Skeletal muscle tissue (tissue), 4 donors: ENCODE data around the gene PIGB. TPM values are rescaled to one million over a fixed set of nuclear protein-coding genes. Genes with fewer than 3 reads are reported as not detected.
"Not testable (repeated sequence)": the region's sequence is repeated elsewhere in the genome, so short reads cannot be mapped to it uniquely, and the experiment has no call there.

Experiments
- H3K27ac ChIP-seq: one replicate; pipeline ENCODE4 v1.7.0; 2013; ENCODE audit warnings: mild to moderate bottlenecking, low read depth, low read length, inconsistent platforms
- H3K27me3 ChIP-seq, 3 donors: one replicate each; pipeline ENCODE4 v1.7.0; 2013; ENCODE audit warnings: low read length in 3 of 3; ENCODE audit not compliant: control insufficient read depth in 3 of 3, insufficient read depth in 3 of 3
- H3K36me3 ChIP-seq, 3 donors: one replicate each; pipeline ENCODE4 v1.7.0; 2013; ENCODE audit warnings: low read length in 3 of 3; ENCODE audit not compliant: control insufficient read depth in 3 of 3, insufficient read depth in 3 of 3
- H3K4me1 ChIP-seq, 3 donors: one replicate each; pipeline ENCODE4 v1.7.0; 2013; ENCODE audit warnings: low read length in 3 of 3, mild to moderate bottlenecking in 3 of 3; ENCODE audit not compliant: control insufficient read depth in 3 of 3, insufficient read depth in 3 of 3
- H3K4me3 ChIP-seq, 3 donors: one replicate each; pipeline ENCODE4 v1.7.0; 2013; ENCODE audit warnings: low read length in 3 of 3
- H3K9ac ChIP-seq, 3 donors: one replicate each; pipeline ENCODE4 v1.7.0; 2013; ENCODE audit warnings: low read length in 3 of 3, mild to moderate bottlenecking in 3 of 3, moderate library complexity in 2 of 3, low read depth in 1 of 3
- H3K9me3 ChIP-seq, 3 donors: one replicate each; pipeline ENCODE4 v1.7.0; 2013; ENCODE audit warnings: low read length in 3 of 3; ENCODE audit not compliant: control insufficient read depth in 3 of 3
- total RNA-seq: library from RNA; depleted of rRNA; stranded (reverse); fragments of >200 nt; gene quantifications from one replicate; pipeline ENCODE4 v1.2.3, GENCODE V29; 2014
- donor health status: Osteomylitis.

PIGB gene
- 5.2 TPM for total RNA-seq

- Histone ChIP-seq H3K4me3 (peak within 1 kb of the TSS; percentile 89 to 97 (median 95)), H3K27ac (peak within 1 kb of the TSS; percentile 85), H3K36me3 (peaks cover 0 to 2% (median 0%) of the 10 kb centered on the region in 3 donors), H3K9me3 (no peaks in the 10 kb centered on the region), H3K9ac (peak within 1 kb of the TSS; percentile 89 to 98 (median 97)), H3K4me1 (peaks cover 0 to 8% (median 5%) of the 10 kb centered on the region in 3 donors), H3K27me3 (no peaks in the 10 kb centered on the region)
Measured at GRCh38 chr15:55318588-55319494, at the start of gene PIGB, which contains the start of gene PIGBOS1. Gene PIGB, plus strand, starts transcription at chr15:55319222. Its CDS starts 29 bp downstream, at chr15:55319251. Gene PIGBOS1, minus strand, starts transcription at chr15:55319123. Its CDS starts 1,331 bp downstream, at chr15:55317792.

- Histone ChIP-seq H3K27ac (no peak overlapping the region), H3K4me3 (no peak overlapping the region), H3K9me3 (no peaks in the 10 kb centered on the region), H3K36me3 (no peaks in the 10 kb centered on the region), H3K27me3 (no peaks in the 10 kb centered on the region), H3K9ac (no peak overlapping the region), H3K4me1 (no peaks in the 10 kb centered on the region)
Measured at GRCh38 chr15:55270291-55270690, 48.7 kb upstream of the PIGB start.

- H3K9ac ChIP-seq: no peak overlapping the region
- H3K27ac ChIP-seq: no peak overlapping the region
- H3K36me3 ChIP-seq: no peaks in the 10 kb centered on the region
- H3K4me3 ChIP-seq: no peak overlapping the region
- no peaks in the 10 kb centered on the region for H3K9me3 ChIP-seq
- H3K4me1 ChIP-seq: no peaks in the 10 kb centered on the region
- no peaks in the 10 kb centered on the region for H3K27me3 ChIP-seq
Measured at GRCh38 chr15:55276324-55276723, 42.7 kb upstream of the PIGB start.

GRCh38 chr15:55277116-55277564, 41.9 kb upstream of the PIGB start:
- Histone ChIP-seq H3K9ac (no peak overlapping the region), H3K27me3 (no peaks in the 10 kb centered on the region), H3K36me3 (no peaks in the 10 kb centered on the region), H3K4me1 (no peaks in the 10 kb centered on the region), H3K9me3 (no peaks in the 10 kb centered on the region), H3K4me3 (no peak overlapping the region), H3K27ac (no peak overlapping the region)

- Histone ChIP-seq H3K4me1 (no peaks in the 10 kb centered on the region), H3K27ac (no peak overlapping the region), H3K9me3 (no peaks in the 10 kb centered on the region), H3K36me3 (no peaks in the 10 kb centered on the region), H3K4me3 (no peak overlapping the region), H3K9ac (no peak overlapping the region), H3K27me3 (no peaks in the 10 kb centered on the region)
Measured at GRCh38 chr15:55277715-55278114, 41.3 kb upstream of the PIGB start.

GRCh38 chr15:55279100-55279745, 39.8 kb upstream of the PIGB start:
- H3K9ac ChIP-seq: no peak overlapping the region
- no peaks in the 10 kb centered on the region for H3K9me3 ChIP-seq
- no peaks in the 10 kb centered on the region for H3K36me3 ChIP-seq
- no peaks in the 10 kb centered on the region for H3K27me3 ChIP-seq
- H3K27ac ChIP-seq: no peak overlapping the region
- H3K4me1 ChIP-seq: no peaks in the 10 kb centered on the region
- no peak overlapping the region for H3K4me3 ChIP-seq

GRCh38 chr15:55279746-55280351, 39.2 kb upstream of the PIGB start:
- Histone ChIP-seq H3K4me1 (no peaks in the 10 kb centered on the region), H3K4me3 (no peak overlapping the region), H3K9me3 (no peaks in the 10 kb centered on the region), H3K9ac (no peak overlapping the region), H3K27me3 (no peaks in the 10 kb centered on the region), H3K36me3 (no peaks in the 10 kb centered on the region), H3K27ac (no peak overlapping the region)

GRCh38 chr15:55280589-55280988, 38.4 kb upstream of the PIGB start:
- not testable (repeated sequence) for H3K9me3 ChIP-seq, H3K4me1 ChIP-seq, H3K9ac ChIP-seq, H3K36me3 ChIP-seq, H3K4me3 ChIP-seq, H3K27me3 ChIP-seq, H3K27ac ChIP-seq

- Histone ChIP-seq H3K4me3 (no peak overlapping the region), H3K27ac (no peak overlapping the region), H3K27me3 (no peaks in the 10 kb centered on the region), H3K9ac (no peak overlapping the region), H3K36me3 (no peaks in the 10 kb centered on the region), H3K9me3 (no peaks in the 10 kb centered on the region), H3K4me1 (no peaks in the 10 kb centered on the region)
Measured at GRCh38 chr15:55281517-55282228, 37.3 kb upstream of the PIGB start.
